ENCODE results near the gene KRT36. TPM values are rescaled to one million over a fixed set of nuclear protein-coding genes. Genes with fewer than 3 reads are reported as not detected.

KRT36 gene
- total and polyA plus RNA-seq, 10 of the 15 experiments (the other 5 are each of a cell fraction or from before 2014, with no cell fraction given) = not detected

GRCh38 chr17:41456204-41456603, 33.5 kb downstream of the KRT36 start:
- FAIRE-seq (no peak), ATAC-seq (no peak), DNase-seq (ENCODE audit: low read depth, low spot score) (no peak)
- no peak overlapping the region for H3K9ac ChIP-seq (ENCODE audit: control insufficient read depth, insufficient read depth, low read length)
- H4K20me1 ChIP-seq (ENCODE audit: control insufficient read depth, insufficient read depth) = no peaks in the 10 kb centered on the region; the same call in 1 of the 2 replicates
- in situ Hi-C loops (cut with MboI) (no loop called here), intact Hi-C loops (cut with micrococcal nuclease; ENCODE audit: unreplicated experiment) (no loop called here)
- no peaks in the 10 kb centered on the region for H3K79me2 ChIP-seq (ENCODE audit: control insufficient read depth, insufficient read depth, low read length)
- H2AFZ ChIP-seq (ENCODE audit: control insufficient read depth, low read depth, low read length) = no peak overlapping the region
- no peak overlapping the region for H3K27ac ChIP-seq (ENCODE audit: control insufficient read depth, insufficient read depth)
- TF ChIP-seq, protein P1, sequence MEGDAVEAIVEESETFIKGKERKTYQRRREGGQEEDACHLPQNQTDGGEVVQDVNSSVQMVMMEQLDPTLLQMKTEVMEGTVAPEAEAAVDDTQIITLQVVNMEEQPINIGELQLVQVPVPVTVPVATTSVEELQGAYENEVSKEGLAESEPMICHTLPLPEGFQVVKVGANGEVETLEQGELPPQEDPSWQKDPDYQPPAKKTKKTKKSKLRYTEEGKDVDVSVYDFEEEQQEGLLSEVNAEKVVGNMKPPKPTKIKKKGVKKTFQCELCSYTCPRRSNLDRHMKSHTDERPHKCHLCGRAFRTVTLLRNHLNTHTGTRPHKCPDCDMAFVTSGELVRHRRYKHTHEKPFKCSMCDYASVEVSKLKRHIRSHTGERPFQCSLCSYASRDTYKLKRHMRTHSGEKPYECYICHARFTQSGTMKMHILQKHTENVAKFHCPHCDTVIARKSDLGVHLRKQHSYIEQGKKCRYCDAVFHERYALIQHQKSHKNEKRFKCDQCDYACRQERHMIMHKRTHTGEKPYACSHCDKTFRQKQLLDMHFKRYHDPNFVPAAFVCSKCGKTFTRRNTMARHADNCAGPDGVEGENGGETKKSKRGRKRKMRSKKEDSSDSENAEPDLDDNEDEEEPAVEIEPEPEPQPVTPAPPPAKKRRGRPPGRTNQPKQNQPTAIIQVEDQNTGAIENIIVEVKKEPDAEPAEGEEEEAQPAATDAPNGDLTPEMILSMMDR (IDR thresholded peaks at IDR 0.05 in 2 of 3, conservative IDR thresholded peaks at IDR 0.05 in 1 of 3; ENCODE audit: control insufficient read depth in 2 of 3, extremely low read depth in 1 of 3, insufficient read depth in 1 of 3, low read depth in 3 of 3, low read length in 3 of 3) = 0 out of 6 replicates have a peak, but pooled peaks of 1 of the 3 experiments have one; percentile 1
- TF ChIP-seq HDGF (IDR thresholded peaks at IDR 0.05) = no peak
- no peak for TF ChIP-seq STAT3 (IDR thresholded peaks at IDR 0.05; ENCODE audit: low read depth, low read length)
- no peaks in the 10 kb centered on the region; a peak in 1 of 4 replicates for H3K27me3 ChIP-seq (replicated peaks in 1 of 2; ENCODE audit: control insufficient read depth in 2 of 2, insufficient read depth in 2 of 2, low read length in 1 of 2)
- H3K4me3 ChIP-seq = no peak overlapping the region
- no peaks in the 10 kb centered on the region for H3K4me1 ChIP-seq (ENCODE audit: control insufficient read depth, insufficient read depth, low read length)
- WGBS (ENCODE audit: insufficient coverage, insufficient replicate concordance, low lambda C conversion rate, missing lambda C conversion rate) = 39% methylated on average over 3 of the region's 3 CpGs
- no TSS peak for BruUV-seq (replicated peaks)
- H3K36me3 ChIP-seq (ENCODE audit: control insufficient read depth in 2 of 2, insufficient read depth in 2 of 2, low read length in 1 of 2) = no peaks in the 10 kb centered on the region
- ChIA-PET RAD21 (ENCODE audit: unreplicated experiment) (no interaction called here), CTCF (no interaction called here), SMC1A (ENCODE audit: uncharacterized antibody, unreplicated experiment) (no interaction called here), POLR2A (no interaction called here)
- H3K9me3 ChIP-seq (replicated peaks; ENCODE audit: control insufficient read depth, insufficient read depth, low read length) = no peaks in the 10 kb centered on the region
- no peak overlapping the region for H3K4me2 ChIP-seq (ENCODE audit: control insufficient read depth, insufficient read depth)

DNA sequence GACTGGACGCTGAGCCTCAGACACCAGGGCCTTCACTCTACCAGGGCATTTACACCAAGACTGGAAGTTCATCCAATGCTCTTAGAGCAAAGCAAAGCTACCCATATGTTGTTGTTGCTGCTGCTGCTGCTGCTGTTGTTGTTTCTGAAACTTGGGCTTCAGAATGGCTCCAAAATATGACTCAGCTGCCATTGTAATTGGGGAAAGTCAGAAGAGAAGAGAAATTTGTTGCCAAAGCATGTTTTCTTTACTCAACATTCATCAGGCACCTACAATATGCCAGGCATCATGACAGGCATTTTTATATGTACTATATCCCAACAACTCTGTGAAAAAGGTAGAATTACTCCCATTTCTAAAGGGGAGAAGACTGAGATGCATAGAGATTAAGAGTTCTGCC, 34.5 kb downstream of the KRT36 start:
- no peaks in the 10 kb centered on the region for H3K79me2 ChIP-seq (ENCODE audit: control insufficient read depth, insufficient read depth, low read length)
- CTCF ChIA-PET = no interaction called here
- H3K4me2 ChIP-seq (ENCODE audit: control insufficient read depth, insufficient read depth) = no peak overlapping the region
- in situ Hi-C loops (cut with MboI) (no loop called here), intact Hi-C loops (cut with micrococcal nuclease; ENCODE audit: unreplicated experiment) (no loop called here)
- no peak overlapping the region for H3K27ac ChIP-seq (ENCODE audit: control insufficient read depth, insufficient read depth)
- no peak overlapping the region for H3K4me3 ChIP-seq
- no peaks in the 10 kb centered on the region for H3K9me3 ChIP-seq (replicated peaks; ENCODE audit: control insufficient read depth, insufficient read depth, low read length)
- BruUV-seq (replicated peaks) = no TSS peak
- FAIRE-seq (no peak), DNase-seq (ENCODE audit: low read depth, low spot score) (no peak), ATAC-seq (no peak)
- H3K36me3 ChIP-seq (ENCODE audit: control insufficient read depth in 2 of 2, insufficient read depth in 2 of 2, low read length in 1 of 2) = no peaks in the 10 kb centered on the region
- SMC1A ChIA-PET (ENCODE audit: uncharacterized antibody, unreplicated experiment) = no interaction called here
- no peaks in the 10 kb centered on the region; the same call in 1 of the 2 replicates for H4K20me1 ChIP-seq (ENCODE audit: control insufficient read depth, insufficient read depth)
- RAD21 ChIA-PET (ENCODE audit: unreplicated experiment) = no interaction called here
- H3K27me3 ChIP-seq (replicated peaks in 1 of 2; ENCODE audit: control insufficient read depth in 2 of 2, insufficient read depth in 2 of 2, low read length in 1 of 2) = no peaks in the 10 kb centered on the region; a peak in 1 of 4 replicates
- 46% methylated on average over 1 of the region's 1 CpG for WGBS (ENCODE audit: insufficient coverage, insufficient replicate concordance, low lambda C conversion rate, missing lambda C conversion rate)
- H3K4me1 ChIP-seq (ENCODE audit: control insufficient read depth, insufficient read depth, low read length) = no peaks in the 10 kb centered on the region
- H3K9ac ChIP-seq (ENCODE audit: control insufficient read depth, insufficient read depth, low read length) = no peak overlapping the region
- POLR2A ChIA-PET = no interaction called here
- H2AFZ ChIP-seq (ENCODE audit: control insufficient read depth, low read depth, low read length) = no peak overlapping the region
- TF ChIP-seq CREM (IDR thresholded peaks at IDR 0.05; ENCODE audit: low read depth) (no peak), RFX5 (IDR thresholded peaks at IDR 0.05; ENCODE audit: low read depth, low read length) (no peak), RAD51 (IDR thresholded peaks at IDR 0.05) (no peak), GABPA (IDR thresholded peaks at IDR 0.05; ENCODE audit: low read depth) (no peak), HCFC1 (IDR thresholded peaks at IDR 0.05; ENCODE audit: low read length) (no peak), GATAD2B (conservative IDR thresholded peaks at IDR 0.05; ENCODE audit: low read depth) (no peak), STAT1 (conservative IDR thresholded peaks at IDR 0.05) (no peak), ZBTB4 (CRISPR knock-in tag; IDR thresholded peaks at IDR 0.05) (no peak)
- TF ChIP-seq, protein P2, sequence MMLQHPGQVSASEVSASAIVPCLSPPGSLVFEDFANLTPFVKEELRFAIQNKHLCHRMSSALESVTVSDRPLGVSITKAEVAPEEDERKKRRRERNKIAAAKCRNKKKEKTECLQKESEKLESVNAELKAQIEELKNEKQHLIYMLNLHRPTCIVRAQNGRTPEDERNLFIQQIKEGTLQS (IDR thresholded peaks at IDR 0.05; ENCODE audit: borderline replicate concordance, extremely low read depth, low read depth, low read length) = no peak
